Suprapubic skin (tissue), 4 donors: ENCODE data around the gene NEB. TPM values are rescaled to one million over a fixed set of nuclear protein-coding genes. Genes with fewer than 3 reads are reported as not detected.

Experiments used
- DNase-seq, 2 donors: peaks; one replicate each; pipeline ENCODE4 v3.0.0-alpha.2; 2019; ENCODE audit warnings: low spot score in 2 of 2
- H3K27ac ChIP-seq: fragments of 200-600 bp; sonication (generic); one replicate; pipeline ENCODE4 v1.5.1; 2019
- H3K27me3 ChIP-seq: fragments of 200-600 bp; sonication (generic); one replicate; pipeline ENCODE4 v1.5.1; 2019
- H3K36me3 ChIP-seq: fragments of 200-600 bp; sonication (generic); one replicate; pipeline ENCODE4 v1.5.1; 2019
- H3K4me1 ChIP-seq: fragments of 200-600 bp; sonication (generic); one replicate; pipeline ENCODE4 v1.5.1; 2019
- H3K4me3 ChIP-seq: fragments of 200-600 bp; sonication (generic); one replicate; pipeline ENCODE4 v1.5.1; 2019; ENCODE audit warnings: mild to moderate bottlenecking
- H3K9me3 ChIP-seq: fragments of 200-600 bp; sonication (generic); one replicate; pipeline ENCODE4 v1.5.1; 2019
- CTCF ChIP-seq, 2 donors: fragments of 200-600 bp in 1 of 2; fragments of 450-650 bp in 1 of 2; sonication (generic) in 1 of 2; IDR thresholded peaks; one replicate each; pipeline ENCODE4 v1.5.1; 2016 to 2019; ENCODE audit warnings: antibody characterized with exemption in 2 of 2, mild to moderate bottlenecking in 1 of 2, moderate library complexity in 1 of 2
- EP300 ChIP-seq: sonication (generic); formaldehyde crosslinking; IDR thresholded peaks from one replicate; pipeline ENCODE4 v1.6.1; 2017; ENCODE audit warnings: antibody characterized with exemption
- POLR2A ChIP-seq, 2 donors: fragments of 450-650 bp; IDR thresholded peaks; one replicate each; pipeline ENCODE4 v1.6.1; 2017; ENCODE audit warnings: antibody characterized with exemption in 2 of 2, mild to moderate bottlenecking in 2 of 2, moderate library complexity in 2 of 2
- POLR2AphosphoS5 ChIP-seq, 3 donors: sonication (generic); formaldehyde crosslinking; IDR thresholded peaks; one replicate each; pipeline ENCODE4 v1.6.1; 2017; ENCODE audit warnings: antibody characterized with exemption in 3 of 3
- WGBS: methylation state at CpG from one replicate; pipeline ENCODE4 v1.1.5; 2018; 5-methylcytosine and 5-hydroxymethylcytosine counted together
- total RNA-seq, 4 donors: library from RNA; depleted of rRNA; stranded (reverse); fragments of >200 nt; gene quantifications; one replicate each; pipeline ENCODE4 v1.1.0, GENCODE V29; 2016

NEB gene
- total RNA-seq, 4 donors from 2014 or later, result 5.4 to 19.1 (median 7.4) TPM

- Histone ChIP-seq H3K4me1 (no peaks in the 10 kb centered on the region), H3K4me3 (no peak overlapping the region), H3K27ac (no peak overlapping the region), H3K27me3 (no peaks in the 10 kb centered on the region), H3K36me3 (no peaks in the 10 kb centered on the region), H3K9me3 (no peaks in the 10 kb centered on the region)
- TF ChIP-seq POLR2A (IDR thresholded peaks at IDR 0.05), result no peak
- no peak for TF ChIP-seq CTCF (IDR thresholded peaks at IDR 0.05)
- no peak for TF ChIP-seq EP300
- TF ChIP-seq POLR2AphosphoS5 (IDR thresholded peaks at IDR 0.05), result no peak
- 90% methylated on average over 8 of the region's 8 CpGs for WGBS
- no peak for DNase-seq
Observed at GRCh38 chr2:151570191-151570590, 164.1 kb downstream of the NEB start.

- Histone ChIP-seq H3K27ac (no peak overlapping the region), H3K4me1 (no peaks in the 10 kb centered on the region), H3K4me3 (no peak overlapping the region), H3K36me3 (no peaks in the 10 kb centered on the region), H3K9me3 (no peaks in the 10 kb centered on the region), H3K27me3 (no peaks in the 10 kb centered on the region)
- no peak for DNase-seq
- TF ChIP-seq POLR2A (IDR thresholded peaks at IDR 0.05) (no peak), POLR2AphosphoS5 (IDR thresholded peaks at IDR 0.05) (no peak), CTCF (IDR thresholded peaks at IDR 0.05) (no peak), EP300 (no peak)
- WGBS, result 57% methylated on average over 8 of the region's 8 CpGs
Observed at GRCh38 chr2:151569167-151569566, 165.1 kb downstream of the NEB start.

GRCh38 chr2:151568501-151568900 is 165.8 kb downstream of the NEB start:
- WGBS, result 83% methylated on average over 7 of the region's 7 CpGs
- TF ChIP-seq EP300 (no peak), CTCF (IDR thresholded peaks at IDR 0.05) (no peak), POLR2A (IDR thresholded peaks at IDR 0.05) (no peak), POLR2AphosphoS5 (IDR thresholded peaks at IDR 0.05) (no peak)
- Histone ChIP-seq H3K9me3 (no peaks in the 10 kb centered on the region), H3K36me3 (no peaks in the 10 kb centered on the region), H3K4me1 (no peaks in the 10 kb centered on the region), H3K4me3 (no peak overlapping the region), H3K27me3 (no peaks in the 10 kb centered on the region), H3K27ac (no peak overlapping the region)
- DNase-seq, result no peak

- no peak for DNase-seq
- Histone ChIP-seq H3K4me3 (no peak overlapping the region), H3K9me3 (no peaks in the 10 kb centered on the region), H3K36me3 (no peaks in the 10 kb centered on the region), H3K27me3 (no peaks in the 10 kb centered on the region), H3K27ac (no peak overlapping the region), H3K4me1 (no peaks in the 10 kb centered on the region)
- 92% methylated on average over 5 of the region's 5 CpGs for WGBS
- TF ChIP-seq POLR2A (IDR thresholded peaks at IDR 0.05) (no peak), CTCF (IDR thresholded peaks at IDR 0.05) (no peak), POLR2AphosphoS5 (IDR thresholded peaks at IDR 0.05) (no peak), EP300 (no peak)
Observed at GRCh38 chr2:151567006-151567405, 167.3 kb downstream of the NEB start.

- Histone ChIP-seq H3K4me1 (peaks cover 4% of the 10 kb centered on the region), H3K4me3 (no peak overlapping the region), H3K27ac (no peak overlapping the region), H3K27me3 (no peaks in the 10 kb centered on the region), H3K36me3 (no peaks in the 10 kb centered on the region), H3K9me3 (no peaks in the 10 kb centered on the region)
- DNase-seq, result no peak
- no peak for TF ChIP-seq EP300
- TF ChIP-seq CTCF (IDR thresholded peaks at IDR 0.05), result no peak
- no peak for TF ChIP-seq POLR2AphosphoS5 (IDR thresholded peaks at IDR 0.05)
- no peak for TF ChIP-seq POLR2A (IDR thresholded peaks at IDR 0.05)
- WGBS, result 96% methylated on average over 8 of the region's 8 CpGs
Observed at GRCh38 chr2:151562398-151562797, 171.9 kb downstream of the NEB start.
